GM19240 (cell line): ENCODE data around the gene ZNF185.

Source experiments
- DNase-seq: peaks from one replicate; pipeline ENCODE4 v3.0.0; 2011; ENCODE audit warnings: low spot score; ENCODE audit not compliant: insufficient read length

Gene ZNF185

GRCh38 chrX:152915541-152916241, 17.8 kb downstream of the ZNF185 start:
- peak; percentile 50 for DNase-seq

- no peak for DNase-seq
These were observed 20.1 kb downstream of the ZNF185 start for GRCh38 chrX:152917656-152918579.

- DNase-seq, result no peak
These were observed 20.8 kb downstream of the ZNF185 start for GRCh38 chrX:152918707-152919106.

GRCh38 chrX:152923599-152923998, 25.7 kb downstream of the ZNF185 start:
- DNase-seq, result no peak

GRCh38 chrX:152925835-152926234, 28.0 kb downstream of the ZNF185 start:
- no peak for DNase-seq

- DNase-seq, result peak; percentile 44
These were observed 28.4 kb downstream of the ZNF185 start for GRCh38 chrX:152926279-152926678.

- DNase-seq, result no peak
These were observed 29.1 kb downstream of the ZNF185 start for GRCh38 chrX:152926923-152927322.

GRCh38 chrX:152927858-152928760, 30.2 kb downstream of the ZNF185 start:
- DNase-seq, result no peak

GRCh38 chrX:152928761-152929400, 31.0 kb downstream of the ZNF185 start:
- DNase-seq, result no peak

GRCh38 chrX:152929898-152930297, 32.0 kb downstream of the ZNF185 start:
- no peak for DNase-seq

- DNase-seq, result no peak
These were observed 32.6 kb downstream of the ZNF185 start for GRCh38 chrX:152930516-152930915.

GRCh38 chrX:152932144-152932543, 34.3 kb downstream of the ZNF185 start:
- DNase-seq, result no peak

GRCh38 chrX:152932598-152933175, 34.8 kb downstream of the ZNF185 start:
- DNase-seq, result no peak

GRCh38 chrX:152936306-152936705, 38.4 kb downstream of the ZNF185 start:
- no peak for DNase-seq

GRCh38 chrX:152937236-152937635, 39.4 kb downstream of the ZNF185 start:
- no peak for DNase-seq

- peak; percentile 87 for DNase-seq
These were observed 43.6 kb downstream of the ZNF185 start for GRCh38 chrX:152941328-152942076.

GRCh38 chrX:152942077-152942442, 44.2 kb downstream of the ZNF185 start:
- no peak for DNase-seq

GRCh38 chrX:152943826-152944225, 46.0 kb downstream of the ZNF185 start:
- DNase-seq, result no peak

- DNase-seq, result no peak
These were observed 47.4 kb downstream of the ZNF185 start for GRCh38 chrX:152945021-152945979.
